Liver (tissue), 9 donors: ENCODE measurements around the gene EME1. TPM values are rescaled to one million over a fixed set of nuclear protein-coding genes. Genes with fewer than 3 reads are reported as not detected.

ENCODE experiments used
- DNase-seq: peaks from one replicate; pipeline ENCODE4 v3.0.0-alpha.2; 2017; ENCODE audit warnings: low spot score
- H3K27ac ChIP-seq, 2 donors: one replicate each; pipeline ENCODE4 v1.7.0; 2013; ENCODE audit warnings: inconsistent platforms in 2 of 2, low read length in 2 of 2, control low read depth in 1 of 2, low read depth in 1 of 2, mild to moderate bottlenecking in 1 of 2
- H3K27me3 ChIP-seq, 4 donors: one replicate each; pipeline versions ENCODE4 v1.6.1 to v1.7.0; 2013; ENCODE audit warnings: low read length in 3 of 4, inconsistent platforms in 1 of 4, mild to moderate bottlenecking in 1 of 4, moderate library complexity in 1 of 4; ENCODE audit not compliant: control insufficient read depth in 4 of 4, insufficient read depth in 4 of 4
- H3K36me3 ChIP-seq, 4 donors: one replicate each; pipeline versions ENCODE4 v1.6.1 to v1.7.0; 2013; ENCODE audit warnings: low read length in 3 of 4, mild to moderate bottlenecking in 3 of 4, low read depth in 1 of 4, moderate library complexity in 1 of 4; ENCODE audit not compliant: control insufficient read depth in 4 of 4, insufficient read depth in 3 of 4
- H3K4me1 ChIP-seq, 4 donors: one replicate each; pipeline versions ENCODE4 v1.6.1 to v1.7.0; 2013; ENCODE audit warnings: low read length in 3 of 4, mild to moderate bottlenecking in 3 of 4, moderate library complexity in 1 of 4; ENCODE audit not compliant: control insufficient read depth in 4 of 4, insufficient read depth in 4 of 4
- H3K4me3 ChIP-seq, 3 donors: one replicate each; pipeline versions ENCODE4 v1.6.1 to v1.7.0; 2013; ENCODE audit warnings: low read length in 3 of 3, control low read depth in 1 of 3, low read depth in 1 of 3, mild to moderate bottlenecking in 1 of 3
- H3K9ac ChIP-seq, 2 donors: one replicate each; pipeline ENCODE4 v1.7.0; 2013; ENCODE audit warnings: low read length in 2 of 2, mild to moderate bottlenecking in 2 of 2, moderate library complexity in 2 of 2, control low read depth in 1 of 2, low read depth in 1 of 2
- H3K9me3 ChIP-seq, 4 donors: one replicate each; pipeline versions ENCODE4 v1.6.1 to v1.7.0; 2013; ENCODE audit warnings: low read length in 3 of 4; ENCODE audit not compliant: control insufficient read depth in 4 of 4
- ATF3 ChIP-seq: IDR thresholded peaks from 2 replicates; pipeline ENCODE4 v1.6.1; 2016; ENCODE audit warnings: antibody characterized with exemption
- CTCF ChIP-seq: fragments of 150-350 bp; IDR thresholded peaks from 2 replicates; pipeline ENCODE4 v1.5.1; 2017; ENCODE audit warnings: improper control_type of control experiment, low read depth, low read length; ENCODE audit not compliant: missing input control
- EGR1 ChIP-seq, 2 donors: IDR thresholded peaks; 2 replicates each; pipeline ENCODE4 v1.6.1; 2016 to 2018; ENCODE audit warnings: antibody characterized with exemption in 2 of 2, low read depth in 2 of 2
- FOXA1 ChIP-seq: IDR thresholded peaks from 2 replicates; pipeline ENCODE4 v1.6.1; 2016; ENCODE audit warnings: antibody characterized with exemption
- FOXA2 ChIP-seq: IDR thresholded peaks from 2 replicates; pipeline ENCODE4 v1.6.1; 2016; ENCODE audit warnings: antibody characterized with exemption
- GABPA ChIP-seq, 2 donors: IDR thresholded peaks in 1 of 2; conservative IDR thresholded peaks in 1 of 2; 2 replicates each; pipeline ENCODE4 v1.6.1; 2016; ENCODE audit warnings: antibody characterized with exemption in 2 of 2, mild to moderate bottlenecking in 1 of 2, moderate library complexity in 1 of 2
- HNF4A ChIP-seq, 2 donors: conservative IDR thresholded peaks; 2 replicates each; pipeline ENCODE4 v1.6.1; 2016; ENCODE audit warnings: antibody characterized with exemption in 2 of 2, mild to moderate bottlenecking in 2 of 2
- HNF4G ChIP-seq: IDR thresholded peaks from 2 replicates; pipeline ENCODE4 v1.6.1; 2016; ENCODE audit warnings: antibody characterized with exemption
- JUND ChIP-seq, 2 donors: IDR thresholded peaks; 2 replicates each; pipeline ENCODE4 v1.6.1; 2016; ENCODE audit warnings: antibody characterized with exemption in 2 of 2
- MAX ChIP-seq: IDR thresholded peaks from 2 replicates; pipeline ENCODE4 v1.6.1; 2016; ENCODE audit warnings: antibody characterized with exemption
- NR2F2 ChIP-seq: IDR thresholded peaks from 2 replicates; pipeline ENCODE4 v1.6.1; 2016; ENCODE audit warnings: antibody characterized with exemption
- RAD21 ChIP-seq, 2 donors: IDR thresholded peaks; 2 replicates each; pipeline ENCODE4 v1.6.1; 2016; ENCODE audit warnings: antibody characterized with exemption in 2 of 2, mild to moderate bottlenecking in 2 of 2
- REST ChIP-seq: IDR thresholded peaks from 2 replicates; pipeline ENCODE4 v1.6.1; 2016; ENCODE audit warnings: antibody characterized with exemption, mild to moderate bottlenecking
- RXRA ChIP-seq, 2 donors: IDR thresholded peaks; 2 replicates each; pipeline ENCODE4 v1.6.1; 2017 to 2018; ENCODE audit warnings: antibody characterized with exemption in 2 of 2, mild to moderate bottlenecking in 1 of 2
- SP1 ChIP-seq: IDR thresholded peaks from 2 replicates; pipeline ENCODE4 v1.6.1; 2018; ENCODE audit warnings: antibody characterized with exemption, mild to moderate bottlenecking
- TAF1 ChIP-seq: conservative IDR thresholded peaks from 2 replicates; pipeline ENCODE4 v1.6.1; 2016; ENCODE audit warnings: antibody characterized with exemption, mild to moderate bottlenecking
- YY1 ChIP-seq: IDR thresholded peaks from 2 replicates; pipeline ENCODE4 v1.6.1; 2016; ENCODE audit warnings: antibody characterized with exemption, mild to moderate bottlenecking
- ZBTB33 ChIP-seq: IDR thresholded peaks from 2 replicates; pipeline ENCODE4 v1.6.1; 2016; ENCODE audit warnings: antibody characterized with exemption
- WGBS: extraction: QIAGEN DNeasy Blood & Tissue Kit; methylation state at CpG from one replicate; pipeline ENCODE4 v1.1.7; 2013; 5-methylcytosine and 5-hydroxymethylcytosine counted together
- polyA plus RNA-seq, 2 donors: library from polyadenylated mRNA; stranded (reverse) in 1 of 2; unstranded in 1 of 2; fragments of 200-250 nt in 1 of 2; fragments of >200 nt in 1 of 2; fragmentation: Nextera tagmentation in 1 of 2; extraction: Ambion mirVana in 1 of 2; gene quantifications; one replicate each; pipeline versions ENCODE4 v1.2.1 to v1.2.3, GENCODE V29; 2013 to 2015
- total RNA-seq, 2 donors: library from RNA; depleted of rRNA; stranded (reverse); fragments of >200 nt; gene quantifications; one replicate each; pipeline ENCODE4 v1.2.3, GENCODE V29; 2014
- donor health status: healthy.
- donor health status: healthy.
- donor health status: healthy.
- donor health status: healthy.
- donor health status: healthy.

The EME1 gene
- total and polyA plus RNA-seq, 4 donors, result 0.08 to 3.4 (median 0.35) TPM

GRCh38 chr17:50392621-50393020 is 19.6 kb downstream of the EME1 start:
- Histone ChIP-seq H3K27me3 (no peaks in the 10 kb centered on the region), H3K36me3 (peaks cover 14 to 67% (median 59%) of the 10 kb centered on the region in 4 donors)
- 71% methylated on average over 6 of the region's 6 CpGs for WGBS

GRCh38 chr17:50393700-50394099 is 20.7 kb downstream of the EME1 start:
- Histone ChIP-seq H3K9ac (no peak overlapping the region), H3K27me3 (no peaks in the 10 kb centered on the region), H3K4me3 (no peak overlapping the region), H3K4me1 (peaks cover 7 to 35% (median 25%) of the 10 kb centered on the region in 4 donors), H3K36me3 (peaks cover 14 to 59% (median 50%) of the 10 kb centered on the region in 4 donors), H3K9me3 (no peaks in the 10 kb centered on the region), H3K27ac (no peak overlapping the region)
- WGBS, result 81% methylated on average over 5 of the region's 5 CpGs
- no peak for DNase-seq
- TF ChIP-seq FOXA2, result no peak
- TF ChIP-seq RAD21 (IDR thresholded peaks at IDR 0.05), result no peak
- TF ChIP-seq REST, result no peak
- TF ChIP-seq SP1, result no peak
- TF ChIP-seq NR2F2, result no peak
- no peak for TF ChIP-seq RXRA (IDR thresholded peaks at IDR 0.05)
- TF ChIP-seq TAF1, result no peak
- no peak for TF ChIP-seq ATF3
- no peak for TF ChIP-seq EGR1 (IDR thresholded peaks at IDR 0.05; ENCODE audit: low read depth in 2 of 2)
- no peak for TF ChIP-seq HNF4A (conservative IDR thresholded peaks at IDR 0.05)
- TF ChIP-seq JUND (IDR thresholded peaks at IDR 0.05), result no peak
- TF ChIP-seq MAX, result no peak
- no peak for TF ChIP-seq FOXA1
- TF ChIP-seq YY1, result no peak

More at GRCh38 chr17:50392621-50393020, 19.6 kb downstream of the EME1 start:
- H3K27ac ChIP-seq, result no peak overlapping the region
- H3K9me3 ChIP-seq, result no peaks in the 10 kb centered on the region
- peaks cover 4 to 32% (median 23%) of the 10 kb centered on the region in 4 donors for H3K4me1 ChIP-seq
- no peak overlapping the region for H3K9ac ChIP-seq
- no peak overlapping the region for H3K4me3 ChIP-seq
- TF ChIP-seq GABPA (IDR thresholded peaks at IDR 0.05 in 1 of 2, conservative IDR thresholded peaks at IDR 0.05 in 1 of 2) (no peak), EGR1 (IDR thresholded peaks at IDR 0.05; ENCODE audit: low read depth in 2 of 2) (no peak), CTCF (no peak), TAF1 (no peak), NR2F2 (no peak), SP1 (no peak), YY1 (no peak), ATF3 (no peak), RXRA (IDR thresholded peaks at IDR 0.05) (no peak), ZBTB33 (no peak), FOXA2 (no peak), HNF4G (no peak), FOXA1 (no peak)
- no peak for DNase-seq
